SK-N-DZ (cell line): ENCODE measurements around the gene CACNA1G.
A peak's percentile ranks its signal among the peaks of the same experiment; 100 is the strongest.

Source experiments
- DNase-seq: peaks from one replicate; pipeline ENCODE4 v3.0.0-alpha.2; 2015; ENCODE audit warnings: low spot score

CACNA1G gene

GRCh38 chr17:50565402-50566350, 5.2 kb downstream of the CACNA1G start:
- DNase-seq = peak; percentile 63

- DNase-seq = no peak
Measured at GRCh38 chr17:50566886-50567285, 6.4 kb downstream of the CACNA1G start.

- no peak for DNase-seq
Measured at GRCh38 chr17:50568659-50569058, 8.1 kb downstream of the CACNA1G start.

GRCh38 chr17:50569592-50569991, 9.1 kb downstream of the CACNA1G start:
- DNase-seq = no peak

GRCh38 chr17:50570032-50570431, 9.5 kb downstream of the CACNA1G start:
- no peak for DNase-seq

GRCh38 chr17:50570528-50570927, 10.0 kb downstream of the CACNA1G start:
- peak; percentile 42 for DNase-seq

GRCh38 chr17:50571681-50572080, 11.2 kb downstream of the CACNA1G start:
- no peak for DNase-seq

GRCh38 chr17:50572541-50572940, 12.0 kb downstream of the CACNA1G start:
- no peak for DNase-seq

- DNase-seq = no peak
Measured at GRCh38 chr17:50573866-50574611, 13.5 kb downstream of the CACNA1G start.

GRCh38 chr17:50575581-50576210, 15.2 kb downstream of the CACNA1G start:
- DNase-seq = no peak

- no peak for DNase-seq
Measured at GRCh38 chr17:50576864-50577263, 16.3 kb downstream of the CACNA1G start.

- no peak for DNase-seq
Measured at GRCh38 chr17:50577451-50577954, 17.0 kb downstream of the CACNA1G start.

GRCh38 chr17:50578173-50578572, 17.7 kb downstream of the CACNA1G start:
- no peak for DNase-seq

GRCh38 chr17:50579399-50579798, 18.9 kb downstream of the CACNA1G start:
- DNase-seq = no peak

GRCh38 chr17:50580646-50581045, 20.1 kb downstream of the CACNA1G start:
- DNase-seq = no peak

GRCh38 chr17:50581316-50581715, 20.8 kb downstream of the CACNA1G start:
- DNase-seq = no peak

- DNase-seq = no peak
Measured at GRCh38 chr17:50582741-50583140, 22.2 kb downstream of the CACNA1G start.

- DNase-seq = no peak
Measured at GRCh38 chr17:50583641-50584040, 23.1 kb downstream of the CACNA1G start.

- DNase-seq = no peak
Measured at GRCh38 chr17:50584116-50584515, 23.6 kb downstream of the CACNA1G start.

GRCh38 chr17:50584749-50585148, 24.2 kb downstream of the CACNA1G start:
- DNase-seq = no peak

- no peak for DNase-seq
Measured at GRCh38 chr17:50585346-50585745, 24.8 kb downstream of the CACNA1G start.

- no peak for DNase-seq
Measured at GRCh38 chr17:50585891-50586290, 25.4 kb downstream of the CACNA1G start.
